Measurements from ENCODE around the gene TIMP1. TPM values are rescaled to one million over a fixed set of nuclear protein-coding genes. Genes with fewer than 3 reads are reported as not detected.

Gene TIMP1
- total RNA-seq, 1 donor from 2014 or later: 324 TPM

GRCh38 chrX:47633689-47634590 is 51.7 kb downstream of the TIMP1 start:
- Histone ChIP-seq H3K4me3 (no peak overlapping the region), H3K4me1 (no peaks in the 10 kb centered on the region), H3K27ac (no peak overlapping the region), H3K36me3 (peaks cover 11% of the 10 kb centered on the region), H3K9me3 (no peaks in the 10 kb centered on the region), H3K27me3 (no peaks in the 10 kb centered on the region)
- intact Hi-C loops (cut with DNase I): no loop called here
- DNase-seq: no peak
- no peak for TF ChIP-seq CTCF (IDR thresholded peaks at IDR 0.05)
- ATAC-seq: no peak

- H3K36me3 ChIP-seq: peaks cover 17% of the 10 kb centered on the region
- H3K27ac ChIP-seq: no peak overlapping the region
- no peaks in the 10 kb centered on the region for H3K4me1 ChIP-seq
- H3K4me3 ChIP-seq: no peak overlapping the region
- ATAC-seq: no peak
- no peak for TF ChIP-seq CTCF (IDR thresholded peaks at IDR 0.05)
- no peak for DNase-seq
- H3K27me3 ChIP-seq: no peaks in the 10 kb centered on the region
- intact Hi-C loops (cut with DNase I): no loop called here
- no peaks in the 10 kb centered on the region for H3K9me3 ChIP-seq
Measured at GRCh38 chrX:47634871-47635575, 52.8 kb downstream of the TIMP1 start.

Small RNA genes lying within 50 kb of the gene (microRNA-seq; reads per million reads assigned to microRNA genes)
- gene MIR4769 (ENCODE audit: borderline microRNAs expressed): not detected

Other genes with a start within 250 kb of the TIMP1 start
- gene ZNF157, start 211.9 kb upstream of the TIMP1 start, total RNA-seq: 0.23 TPM
- gene ZNF41, start 99.2 kb upstream of the TIMP1 start, total RNA-seq: 11.5 TPM
- gene ARAF, start 21.2 kb upstream of the TIMP1 start, total RNA-seq: 87.4 TPM
- gene SYN1, start 37.4 kb downstream of the TIMP1 start, total RNA-seq: 0.75 TPM
- 14.9 TPM for gene CFP, start 47.5 kb downstream of the TIMP1 start, total RNA-seq
- gene ELK1, start 68.1 kb downstream of the TIMP1 start, total RNA-seq: 29.2 TPM
- 77.5 TPM for gene UXT, start 76.7 kb downstream of the TIMP1 start, total RNA-seq

Data from upper lobe of right lung (tissue), 1 donor.